Measurements from ENCODE around the gene AQP9. TPM values are rescaled to one million over a fixed set of nuclear protein-coding genes. Genes with fewer than 3 reads are reported as not detected.
"Not testable (repeated sequence)": the region's sequence is repeated elsewhere in the genome, so short reads cannot be mapped to it uniquely, and the experiment has no call there.

Gene AQP9
- polyA plus RNA-seq, 2 of the 4 experiments (the other 2 are of a cell fraction) = not detected

GRCh38 chr15:58190419-58190818 is 52.2 kb downstream of the AQP9 start:
- Histone ChIP-seq H3K4me2 (no peak overlapping the region), H3K4me1 (0 out of 3 replicates have a peak, but pooled peaks cover 4% of the 10 kb centered on the region), H3K4me3 (no peak overlapping the region), H3K27ac (no peak overlapping the region), H3K9me3 (peaks cover 8% of the 10 kb centered on the region; the same call in 1 of the 3 replicates)
- DNase-seq (ENCODE audit: low read depth in 1 of 2, low spot score in 1 of 2) (peak in 1 of 2 experiments; percentile 12), ATAC-seq (no peak), FAIRE-seq (peak; percentile 36)
- CTCF ChIA-PET = no interaction called here
- POLR2A ChIA-PET = no interaction called here
- 36% methylated on average over 4 of the region's 4 CpGs for WGBS (ENCODE audit: missing lambda C conversion rate)
- TF ChIP-seq RAD21 (conservative IDR thresholded peaks at IDR 0.05 in 1 of 2, IDR thresholded peaks at IDR 0.05 in 1 of 2) = no peak
- TF ChIP-seq HOXB5 (CRISPR knock-in tag; IDR thresholded peaks at IDR 0.05) = no peak
- no peak for TF ChIP-seq MAFK (IDR thresholded peaks at IDR 0.05; ENCODE audit: partially characterized antibody)
- TF ChIP-seq MYC (IDR thresholded peaks at IDR 0.05; ENCODE audit: borderline replicate concordance, low read length) = no peak
- no peak for TF ChIP-seq HMGXB4 (CRISPR knock-in tag; IDR thresholded peaks at IDR 0.05; ENCODE audit: borderline replicate concordance)
- TF ChIP-seq ELK1 (IDR thresholded peaks at IDR 0.05; ENCODE audit: low read depth, low read length) = no peak
- TF ChIP-seq EHMT2 (IDR thresholded peaks at IDR 0.05; ENCODE audit: low read depth) = no peak
- no peak for TF ChIP-seq NFE2L2 (conservative IDR thresholded peaks at IDR 0.05; ENCODE audit: low read length)
- TF ChIP-seq CEBPB (IDR thresholded peaks at IDR 0.05) = no peak
- TF ChIP-seq RNF2 (IDR thresholded peaks at IDR 0.05; ENCODE audit: borderline replicate concordance, low read depth) = no peak
- no peak for TF ChIP-seq POLR2AphosphoS2 (conservative IDR thresholded peaks at IDR 0.05; ENCODE audit: low read length)
- no peak for TF ChIP-seq E2F6 (IDR thresholded peaks at IDR 0.05; ENCODE audit: borderline replicate concordance, low read depth)
- TF ChIP-seq RFX5 (IDR thresholded peaks at IDR 0.05) = no peak
- TF ChIP-seq SREBF2 (IDR thresholded peaks at IDR 0.05) = no peak
- no peak for TF ChIP-seq CTCF (IDR thresholded peaks at IDR 0.05)
- TF ChIP-seq GATA3 (IDR thresholded peaks at IDR 0.05; ENCODE audit: borderline replicate concordance) = no peak

GRCh38 chr15:58193636-58194035 is 55.5 kb downstream of the AQP9 start:
- FAIRE-seq; POLR2A ChIA-PET; H3K4me1 ChIP-seq; ATAC-seq; H3K27ac ChIP-seq; DNase-seq (ENCODE audit: low read depth in 1 of 2, low spot score in 1 of 2); H3K9me3 ChIP-seq: not testable (repeated sequence)
- CTCF ChIA-PET = interaction anchor here (1.3 to 7.9 kb wide), 3 partner anchors 10 to 128 kb away, joined by 3 to 52 read pairs (median 11); no protein-coding TSS in a partner anchor
- H3K4me2 ChIP-seq = peak overlapping the region; percentile 51
- WGBS (ENCODE audit: missing lambda C conversion rate) = 36% methylated on average over 9 of the region's 9 CpGs
- H3K4me3 ChIP-seq = peak overlapping the region; percentile 28; the same call in 2 of the 3 replicates

GRCh38 chr15:58200739-58201138 is 62.6 kb downstream of the AQP9 start:
- Histone ChIP-seq H3K4me1 (no peaks in the 10 kb centered on the region), H3K4me2 (no peak overlapping the region), H3K27ac (no peak overlapping the region), H3K9me3 (no peaks in the 10 kb centered on the region), H3K4me3 (no peak overlapping the region)
- TF ChIP-seq TP53 (CRISPR knock-in tag; IDR thresholded peaks at IDR 0.05) (no peak), EHF (CRISPR knock-in tag; IDR thresholded peaks at IDR 0.05) (no peak), CBX8 (IDR thresholded peaks at IDR 0.05) (no peak)
- ChIA-PET POLR2A (no interaction called here), CTCF (interaction anchor here (2.3 kb wide), 1 partner anchor 18 kb away, joined by 11 read pairs; no protein-coding TSS in a partner anchor)
- ATAC-seq (peak; percentile 51 to 62; a peak in 2 of 6 replicates), FAIRE-seq (no peak), DNase-seq (ENCODE audit: low read depth in 1 of 2, low spot score in 1 of 2) (no peak)
- WGBS (ENCODE audit: missing lambda C conversion rate) = 66% methylated on average over 8 of the region's 8 CpGs
